Esophagus muscularis mucosa (tissue), 4 donors: ENCODE measurements around the gene ENKUR. TPM values are rescaled to one million over a fixed set of nuclear protein-coding genes. Genes with fewer than 3 reads are reported as not detected.

Experiments
- DNase-seq: peaks from one replicate; pipeline ENCODE4 v3.0.0-alpha.2; 2017; ENCODE audit errors: extremely low spot score
- H3K27ac ChIP-seq, 4 donors: fragments of 200-600 bp; sonication (generic); replicated peaks in 1 of 4; 1 replicate in 3 of 4; 2 replicates in 1 of 4; pipeline ENCODE4 v1.5.1; 2016 to 2019; ENCODE audit warnings: mild to moderate bottlenecking in 1 of 4
- H3K27me3 ChIP-seq, 4 donors: fragments of 200-600 bp; sonication (generic); one replicate each; pipeline versions ENCODE4 v1.5.1 to v1.6.0; 2016 to 2019
- H3K36me3 ChIP-seq, 4 donors: fragments of 200-600 bp; sonication (generic); one replicate each; pipeline ENCODE4 v1.5.1; 2016 to 2019
- H3K4me1 ChIP-seq, 4 donors: fragments of 200-600 bp; sonication (generic); one replicate each; pipeline ENCODE4 v1.5.1; 2016 to 2019
- H3K4me3 ChIP-seq, 4 donors: fragments of 200-600 bp; sonication (generic); 1 replicate in 2 of 4; 2 replicates in 2 of 4; pipeline ENCODE4 v1.5.1; 2016 to 2019; ENCODE audit warnings: mild to moderate bottlenecking in 4 of 4, moderate library complexity in 1 of 4
- H3K9me3 ChIP-seq, 4 donors: fragments of 200-600 bp; sonication (generic); 1 replicate in 3 of 4; 2 replicates in 1 of 4; pipeline ENCODE4 v1.5.1; 2016 to 2019
- EP300 ChIP-seq: sonication (generic); formaldehyde crosslinking; IDR thresholded peaks from one replicate; pipeline ENCODE4 v1.6.1; 2017; ENCODE audit warnings: antibody characterized with exemption
- POLR2A ChIP-seq: fragments of 450-650 bp; IDR thresholded peaks from one replicate; pipeline ENCODE4 v1.6.1; 2017; ENCODE audit warnings: antibody characterized with exemption, moderate library complexity, mild to moderate bottlenecking, low read depth
- POLR2AphosphoS5 ChIP-seq, 2 donors: sonication (generic); formaldehyde crosslinking; IDR thresholded peaks; one replicate each; pipeline ENCODE4 v1.6.1; 2017; ENCODE audit warnings: antibody characterized with exemption in 2 of 2
- WGBS: methylation state at CpG from one replicate; pipeline ENCODE4 v1.1.5; 2018; 5-methylcytosine and 5-hydroxymethylcytosine counted together
- intact Hi-C: fragments of 100-400 bp; cut with DNase I; formaldehyde crosslinking; loops from one replicate; pipeline ENCODE4 v1.15.1; 2023
- total RNA-seq, 4 donors: library from RNA; depleted of rRNA; stranded (reverse); fragments of >200 nt; gene quantifications; one replicate each; pipeline versions ENCODE4 v1.1.0 to v1.2.1, GENCODE V29; 2016
- TF ChIP-seq, protein P1 (sequence below), 3 experiments: fragments of 200-600 bp in 2 of 3; fragments of 450-650 bp in 1 of 3; sonication (generic) in 2 of 3; IDR thresholded peaks; one replicate each; pipeline ENCODE4 v1.5.1; 2017 to 2019; ENCODE audit warnings: antibody characterized with exemption in 3 of 3, mild to moderate bottlenecking in 2 of 3, moderate library complexity in 1 of 3

ENKUR gene
- total RNA-seq, 4 donors from 2014 or later: 0.17 TPM; not detected in 3

DNA sequence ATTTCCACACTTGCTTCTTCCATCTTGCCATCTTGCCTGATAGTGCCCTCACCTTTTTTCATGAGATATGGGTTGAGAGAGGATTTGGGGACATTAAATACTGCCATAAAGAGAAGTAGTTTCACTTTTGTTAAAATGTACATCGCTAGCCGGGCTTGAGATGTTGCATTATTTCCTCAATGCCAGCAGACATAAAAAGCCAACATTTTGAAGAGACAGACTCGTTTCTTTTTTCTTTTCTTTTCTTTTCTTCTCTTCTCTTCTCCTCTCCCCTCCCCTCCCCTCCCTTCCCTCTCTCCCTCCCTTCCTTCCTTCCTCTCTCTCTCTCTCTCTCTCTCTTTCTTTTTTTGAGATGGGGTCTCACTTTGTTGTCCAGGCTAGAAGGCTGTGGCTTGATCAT, 17.9 kb downstream of the ENKUR start:
- no peak overlapping the region for H3K27ac ChIP-seq
- no peaks in the 10 kb centered on the region for H3K4me1 ChIP-seq
- H3K9me3 ChIP-seq: no peaks in the 10 kb centered on the region
- intact Hi-C loops: no loop called here
- DNase-seq: no peak
- WGBS: 86% methylated on average over 3 of the region's 3 CpGs
- peaks cover 0 to 3% (median 0%) of the 10 kb centered on the region in 4 donors for H3K27me3 ChIP-seq
- H3K36me3 ChIP-seq: no peaks in the 10 kb centered on the region
- no peak overlapping the region for H3K4me3 ChIP-seq
- no peak for TF ChIP-seq POLR2AphosphoS5 (IDR thresholded peaks at IDR 0.05)
- TF ChIP-seq EP300: no peak
- TF ChIP-seq, protein P1, sequence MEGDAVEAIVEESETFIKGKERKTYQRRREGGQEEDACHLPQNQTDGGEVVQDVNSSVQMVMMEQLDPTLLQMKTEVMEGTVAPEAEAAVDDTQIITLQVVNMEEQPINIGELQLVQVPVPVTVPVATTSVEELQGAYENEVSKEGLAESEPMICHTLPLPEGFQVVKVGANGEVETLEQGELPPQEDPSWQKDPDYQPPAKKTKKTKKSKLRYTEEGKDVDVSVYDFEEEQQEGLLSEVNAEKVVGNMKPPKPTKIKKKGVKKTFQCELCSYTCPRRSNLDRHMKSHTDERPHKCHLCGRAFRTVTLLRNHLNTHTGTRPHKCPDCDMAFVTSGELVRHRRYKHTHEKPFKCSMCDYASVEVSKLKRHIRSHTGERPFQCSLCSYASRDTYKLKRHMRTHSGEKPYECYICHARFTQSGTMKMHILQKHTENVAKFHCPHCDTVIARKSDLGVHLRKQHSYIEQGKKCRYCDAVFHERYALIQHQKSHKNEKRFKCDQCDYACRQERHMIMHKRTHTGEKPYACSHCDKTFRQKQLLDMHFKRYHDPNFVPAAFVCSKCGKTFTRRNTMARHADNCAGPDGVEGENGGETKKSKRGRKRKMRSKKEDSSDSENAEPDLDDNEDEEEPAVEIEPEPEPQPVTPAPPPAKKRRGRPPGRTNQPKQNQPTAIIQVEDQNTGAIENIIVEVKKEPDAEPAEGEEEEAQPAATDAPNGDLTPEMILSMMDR (IDR thresholded peaks at IDR 0.05): no peak
- TF ChIP-seq POLR2A: no peak

DNA sequence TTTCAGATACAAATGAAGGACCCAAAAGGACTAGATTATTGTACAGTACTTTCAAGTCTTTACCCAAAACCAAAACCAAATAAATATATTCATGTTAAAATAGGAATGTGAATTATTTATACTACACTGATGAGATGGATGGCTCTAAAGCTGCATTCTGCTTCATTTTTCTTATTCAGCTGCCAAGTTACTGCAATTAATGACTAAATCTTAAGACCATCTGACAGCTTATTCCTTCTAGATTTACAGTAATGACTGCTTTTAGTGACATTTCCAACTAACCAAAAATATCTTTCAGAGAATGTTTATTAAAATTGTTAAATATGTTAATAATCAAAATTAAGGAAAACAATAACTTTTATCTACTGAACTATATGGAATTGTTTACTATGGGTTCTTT, 20.9 kb downstream of the ENKUR start:
- intact Hi-C loops: no loop called here
- no peak overlapping the region for H3K4me3 ChIP-seq
- no peaks in the 10 kb centered on the region for H3K4me1 ChIP-seq
- H3K9me3 ChIP-seq: no peaks in the 10 kb centered on the region
- peaks cover 0 to 3% (median 0%) of the 10 kb centered on the region in 4 donors for H3K27me3 ChIP-seq
- TF ChIP-seq POLR2A: no peak
- TF ChIP-seq, protein P1 (IDR thresholded peaks at IDR 0.05): no peak
- TF ChIP-seq EP300: no peak
- TF ChIP-seq POLR2AphosphoS5 (IDR thresholded peaks at IDR 0.05): no peak
- DNase-seq: no peak
- H3K36me3 ChIP-seq: no peaks in the 10 kb centered on the region
- no peak overlapping the region for H3K27ac ChIP-seq

DNA sequence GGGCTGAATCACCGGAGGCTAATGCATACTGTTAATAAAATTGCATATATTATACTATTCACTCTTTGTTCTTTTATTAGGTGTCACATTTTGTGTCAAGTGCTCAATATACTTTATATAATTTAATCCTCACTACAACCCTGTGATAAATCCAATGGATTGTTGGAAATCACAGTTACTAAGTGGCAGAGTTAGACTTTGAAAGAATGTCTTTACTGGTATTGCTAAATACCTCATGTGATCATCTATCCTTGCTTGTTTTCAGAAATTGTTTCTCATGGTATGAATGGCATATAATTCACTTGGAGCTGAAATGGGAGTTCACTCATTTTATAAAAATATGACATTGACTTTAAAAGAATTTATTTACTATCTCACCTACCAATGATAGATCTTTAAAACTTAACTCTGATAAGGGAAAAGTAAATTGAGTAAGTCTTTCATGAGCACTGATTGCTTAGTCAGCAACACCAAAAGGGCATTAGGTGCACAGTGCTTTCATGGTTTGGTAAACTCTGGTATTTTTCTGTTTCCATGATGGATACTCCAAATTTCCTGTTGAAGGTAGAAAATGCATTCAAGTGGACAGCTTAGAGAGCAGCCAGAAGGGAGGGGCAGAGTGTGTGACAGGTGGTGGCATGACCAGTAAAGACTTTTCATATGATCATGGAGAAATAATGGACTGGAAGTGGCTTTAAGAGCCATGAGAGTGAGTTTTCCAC, 22.6 kb downstream of the ENKUR start:
- H3K4me3 ChIP-seq: no peak overlapping the region
- WGBS: 97% methylated on average over 1 of the region's 1 CpG
- H3K27me3 ChIP-seq: peaks cover 0 to 3% (median 0%) of the 10 kb centered on the region in 4 donors
- H3K9me3 ChIP-seq: no peaks in the 10 kb centered on the region
- intact Hi-C loops: no loop called here
- no peaks in the 10 kb centered on the region for H3K4me1 ChIP-seq
- no peaks in the 10 kb centered on the region for H3K36me3 ChIP-seq
- TF ChIP-seq POLR2AphosphoS5 (IDR thresholded peaks at IDR 0.05) (no peak), POLR2A (no peak), EP300 (no peak)
- TF ChIP-seq, protein P1 (IDR thresholded peaks at IDR 0.05): no peak
- H3K27ac ChIP-seq: no peak overlapping the region
- no peak for DNase-seq

DNA sequence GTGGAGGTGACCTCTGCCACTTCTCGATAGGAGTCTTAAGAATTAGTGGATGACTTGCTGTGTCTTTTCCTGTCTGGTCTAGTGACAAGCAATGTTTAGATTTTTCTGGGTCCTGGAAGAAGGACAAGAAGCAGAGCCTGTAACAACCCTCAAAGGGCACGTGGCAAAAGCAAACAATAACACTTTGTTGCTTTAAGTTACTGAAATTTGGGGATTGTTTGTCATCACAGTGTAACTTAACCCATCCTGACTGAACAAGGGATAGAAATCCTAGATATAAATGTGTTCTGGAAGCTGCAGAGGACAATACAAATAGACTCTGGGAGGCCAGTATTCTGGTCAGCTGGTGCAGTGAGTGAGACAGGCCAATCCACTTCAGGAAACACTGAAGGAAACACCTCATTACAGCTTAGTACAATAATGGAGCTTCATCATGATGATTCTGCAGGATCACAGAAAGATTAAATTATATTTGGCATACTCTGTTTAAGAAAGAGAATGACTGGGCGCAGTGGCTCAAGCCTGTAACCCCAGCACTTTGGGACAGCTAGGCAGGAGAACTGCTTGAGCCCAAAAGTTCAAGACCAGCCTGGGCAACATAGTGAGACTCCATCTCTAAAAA, 23.3 kb downstream of the ENKUR start:
- intact Hi-C loops: no loop called here
- Histone ChIP-seq H3K9me3 (no peaks in the 10 kb centered on the region), H3K27me3 (peaks cover 0 to 3% (median 0%) of the 10 kb centered on the region in 4 donors), H3K27ac (no peak overlapping the region), H3K36me3 (no peaks in the 10 kb centered on the region), H3K4me3 (no peak overlapping the region), H3K4me1 (no peaks in the 10 kb centered on the region)
- DNase-seq: no peak
- TF ChIP-seq EP300 (no peak), POLR2AphosphoS5 (IDR thresholded peaks at IDR 0.05) (no peak), POLR2A (no peak)
- TF ChIP-seq, protein P1 (IDR thresholded peaks at IDR 0.05): no peak
- 76% methylated on average over 3 of the region's 3 CpGs for WGBS
